Measurements from ENCODE around the gene CTNND2. TPM values are rescaled to one million over a fixed set of nuclear protein-coding genes. Genes with fewer than 3 reads are reported as not detected.
A peak's percentile ranks its signal among the peaks of the same experiment; 100 is the strongest.

Gene CTNND2
- total RNA-seq, 1 donor from 2014 or later = 13.9 TPM

DNA sequence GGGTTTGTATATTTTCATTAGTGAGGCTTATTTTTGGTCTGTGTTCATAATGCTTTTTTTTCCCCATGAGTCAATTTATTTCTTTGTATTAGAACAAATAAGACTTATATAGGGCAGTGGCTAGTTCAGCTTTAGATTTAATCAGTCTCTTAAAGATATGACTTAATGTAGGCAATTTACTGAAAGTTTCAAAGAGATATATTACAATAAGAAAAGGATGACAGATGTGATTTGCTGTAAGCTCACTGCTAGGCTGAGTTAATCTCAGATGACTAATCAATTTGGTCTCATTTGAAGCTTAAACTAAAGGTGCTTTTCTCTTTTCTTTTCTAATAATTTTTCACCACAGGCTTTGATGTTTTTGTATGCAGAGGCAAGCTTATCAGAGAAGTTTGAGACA is 851.4 kb downstream of the CTNND2 start:
- no peak overlapping the region for H3K4me2 ChIP-seq
- H4K20me1 ChIP-seq (ENCODE audit: low read depth) = no peaks in the 10 kb centered on the region
- no peaks in the 10 kb centered on the region for H3K36me3 ChIP-seq
- Mint-ChIP-seq H3K36me3 (peaks cover 20% of the 10 kb centered on the region), H3K27me3 (ENCODE audit: insufficient read depth, low read depth) (no peaks in the 10 kb centered on the region), H3K4me1 (peaks cover 11% of the 10 kb centered on the region), H3K4me3 (no peak overlapping the region), H3K27ac (no peak overlapping the region), H3K9me3 (peaks cover 6% of the 10 kb centered on the region)
- no peak for DNase-seq (ENCODE audit: low spot score)
- no peaks in the 10 kb centered on the region for H3F3A ChIP-seq (ENCODE audit: low read depth)
- H3K9me3 ChIP-seq (ENCODE audit: low read depth) = no peaks in the 10 kb centered on the region
- peaks cover 11% of the 10 kb centered on the region for H3K4me1 ChIP-seq
- no peak for TF ChIP-seq EZH2phosphoT487 (IDR thresholded peaks at IDR 0.05)
- TF ChIP-seq, protein P1, sequence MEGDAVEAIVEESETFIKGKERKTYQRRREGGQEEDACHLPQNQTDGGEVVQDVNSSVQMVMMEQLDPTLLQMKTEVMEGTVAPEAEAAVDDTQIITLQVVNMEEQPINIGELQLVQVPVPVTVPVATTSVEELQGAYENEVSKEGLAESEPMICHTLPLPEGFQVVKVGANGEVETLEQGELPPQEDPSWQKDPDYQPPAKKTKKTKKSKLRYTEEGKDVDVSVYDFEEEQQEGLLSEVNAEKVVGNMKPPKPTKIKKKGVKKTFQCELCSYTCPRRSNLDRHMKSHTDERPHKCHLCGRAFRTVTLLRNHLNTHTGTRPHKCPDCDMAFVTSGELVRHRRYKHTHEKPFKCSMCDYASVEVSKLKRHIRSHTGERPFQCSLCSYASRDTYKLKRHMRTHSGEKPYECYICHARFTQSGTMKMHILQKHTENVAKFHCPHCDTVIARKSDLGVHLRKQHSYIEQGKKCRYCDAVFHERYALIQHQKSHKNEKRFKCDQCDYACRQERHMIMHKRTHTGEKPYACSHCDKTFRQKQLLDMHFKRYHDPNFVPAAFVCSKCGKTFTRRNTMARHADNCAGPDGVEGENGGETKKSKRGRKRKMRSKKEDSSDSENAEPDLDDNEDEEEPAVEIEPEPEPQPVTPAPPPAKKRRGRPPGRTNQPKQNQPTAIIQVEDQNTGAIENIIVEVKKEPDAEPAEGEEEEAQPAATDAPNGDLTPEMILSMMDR (IDR thresholded peaks at IDR 0.05) = no peak
- no peak for TF ChIP-seq EZH2 (IDR thresholded peaks at IDR 0.05)
- no peaks in the 10 kb centered on the region for H3K27me3 ChIP-seq
- no peak overlapping the region for H2AFZ ChIP-seq (replicated peaks)
- H3K4me3 ChIP-seq = no peak overlapping the region
- H3K27ac ChIP-seq = no peak overlapping the region
- H3K79me2 ChIP-seq (ENCODE audit: low read depth) = no peaks in the 10 kb centered on the region
- no peak overlapping the region for H3K9ac ChIP-seq

DNA sequence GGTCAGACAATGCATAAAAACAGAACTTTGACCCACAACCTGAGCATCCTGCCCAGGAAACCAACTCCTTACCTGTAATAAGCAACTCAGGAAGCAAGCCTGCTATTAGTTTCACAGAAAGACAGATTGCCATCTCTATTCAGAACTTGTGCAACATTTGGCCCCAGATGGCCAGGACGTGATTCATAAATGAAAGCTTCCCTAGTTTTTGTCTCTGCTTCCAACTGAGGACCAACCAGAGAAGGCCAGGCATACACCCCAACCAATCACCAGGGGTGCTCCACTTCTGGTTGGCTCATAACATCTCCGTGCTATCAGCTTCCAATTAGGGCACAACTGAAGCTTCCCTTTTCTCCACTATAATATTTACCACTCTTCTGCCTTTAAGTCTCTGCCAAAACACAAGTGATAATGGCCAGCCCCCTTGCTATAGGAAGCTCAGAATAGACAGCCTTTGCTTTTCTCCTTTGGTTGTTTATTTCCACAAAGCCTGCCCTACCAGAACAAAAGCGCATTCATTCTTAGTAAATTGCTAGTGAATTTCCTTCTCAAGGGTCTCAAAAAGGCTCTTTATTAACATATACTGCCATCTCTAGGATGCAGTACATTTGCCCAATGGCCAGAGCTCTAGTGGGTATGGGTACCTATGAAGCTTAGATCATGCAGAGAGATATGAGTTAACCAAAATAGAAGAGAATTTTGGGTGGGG is 853.5 kb downstream of the CTNND2 start:
- H3K4me3 Mint-ChIP-seq = no peak overlapping the region
- no peak overlapping the region for H2AFZ ChIP-seq (replicated peaks)
- no peaks in the 10 kb centered on the region for H3K36me3 ChIP-seq
- H3K4me3 ChIP-seq = no peak overlapping the region
- no peak overlapping the region for H3K4me2 ChIP-seq
- no peak overlapping the region for H3K27ac ChIP-seq
- peaks cover 11% of the 10 kb centered on the region for H3K4me1 ChIP-seq
- H3F3A ChIP-seq (ENCODE audit: low read depth) = no peaks in the 10 kb centered on the region
- no peak for TF ChIP-seq EZH2phosphoT487 (IDR thresholded peaks at IDR 0.05)
- TF ChIP-seq EZH2 (IDR thresholded peaks at IDR 0.05) = no peak
- TF ChIP-seq, protein P1 (IDR thresholded peaks at IDR 0.05) = no peak
- no peaks in the 10 kb centered on the region for H3K9me3 Mint-ChIP-seq
- no peaks in the 10 kb centered on the region for H3K27me3 Mint-ChIP-seq (ENCODE audit: insufficient read depth, low read depth)
- peaks cover 11% of the 10 kb centered on the region for H3K36me3 Mint-ChIP-seq
- no peak overlapping the region for H3K27ac Mint-ChIP-seq
- no peak overlapping the region for H3K9ac ChIP-seq
- H3K9me3 ChIP-seq (ENCODE audit: low read depth) = no peaks in the 10 kb centered on the region
- no peaks in the 10 kb centered on the region for H4K20me1 ChIP-seq (ENCODE audit: low read depth)
- no peaks in the 10 kb centered on the region for H3K79me2 ChIP-seq (ENCODE audit: low read depth)
- no peaks in the 10 kb centered on the region for H3K27me3 ChIP-seq
- peaks cover 15% of the 10 kb centered on the region for H3K4me1 Mint-ChIP-seq
- no peak for DNase-seq (ENCODE audit: low spot score)

DNA sequence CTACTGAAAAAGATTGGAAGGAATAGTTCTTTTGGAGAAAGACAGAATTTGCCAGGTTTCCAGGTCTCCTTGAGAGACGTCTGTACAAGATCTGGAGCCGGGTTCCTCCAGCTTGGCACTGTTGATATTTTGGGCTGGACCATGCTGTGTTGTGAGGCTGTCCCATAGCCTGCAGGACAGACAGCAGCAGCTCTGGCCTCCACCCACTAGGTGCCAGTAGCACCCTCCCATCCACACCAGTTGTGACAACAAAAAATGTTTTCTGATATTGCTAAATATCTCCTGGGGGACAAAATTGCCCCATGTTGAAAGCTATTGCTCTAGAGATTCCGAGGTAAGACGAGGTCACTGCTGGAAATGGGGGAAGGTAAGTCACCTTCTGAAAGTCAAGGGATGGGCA is 855.5 kb downstream of the CTNND2 start:
- Histone ChIP-seq H3K27me3 (no peaks in the 10 kb centered on the region), H4K20me1 (ENCODE audit: low read depth) (no peaks in the 10 kb centered on the region), H3K4me1 (peaks cover 4% of the 10 kb centered on the region), H3K27ac (no peak overlapping the region), H3K9ac (no peak overlapping the region), H3F3A (ENCODE audit: low read depth) (no peaks in the 10 kb centered on the region), H3K79me2 (ENCODE audit: low read depth) (no peaks in the 10 kb centered on the region), H2AFZ (replicated peaks) (no peak overlapping the region), H3K4me3 (no peak overlapping the region), H3K9me3 (ENCODE audit: low read depth) (no peaks in the 10 kb centered on the region), H3K36me3 (no peaks in the 10 kb centered on the region), H3K4me2 (no peak overlapping the region)
- H3K9me3 Mint-ChIP-seq = no peaks in the 10 kb centered on the region
- no peaks in the 10 kb centered on the region for H3K27me3 Mint-ChIP-seq (ENCODE audit: insufficient read depth, low read depth)
- TF ChIP-seq, protein P1 (IDR thresholded peaks at IDR 0.05) = peak; percentile 13
- TF ChIP-seq EZH2phosphoT487 (IDR thresholded peaks at IDR 0.05) = no peak
- TF ChIP-seq EZH2 (IDR thresholded peaks at IDR 0.05) = no peak
- peaks cover 11% of the 10 kb centered on the region for H3K36me3 Mint-ChIP-seq
- no peak overlapping the region for H3K27ac Mint-ChIP-seq
- H3K4me3 Mint-ChIP-seq = no peak overlapping the region
- H3K4me1 Mint-ChIP-seq = peaks cover 15% of the 10 kb centered on the region
- no peak for DNase-seq (ENCODE audit: low spot score)
